HG03354 (cell line): ENCODE data around the gene CAPN3.

ENCODE experiments used
- ATAC-seq: cut with Tn5 transposase; IDR thresholded peaks from one replicate; pipeline ENCODE4 v1.9.1; 2021; ENCODE audit warnings: mild to moderate bottlenecking; ENCODE audit not compliant: unreplicated experiment, poor library complexity, severe bottlenecking

CAPN3 gene

GRCh38 chr15:42385980-42386700, 26.8 kb downstream of the CAPN3 start:
- ATAC-seq: no peak

- no peak for ATAC-seq
Observed at GRCh38 chr15:42387603-42388002, 28.3 kb downstream of the CAPN3 start.

DNA sequence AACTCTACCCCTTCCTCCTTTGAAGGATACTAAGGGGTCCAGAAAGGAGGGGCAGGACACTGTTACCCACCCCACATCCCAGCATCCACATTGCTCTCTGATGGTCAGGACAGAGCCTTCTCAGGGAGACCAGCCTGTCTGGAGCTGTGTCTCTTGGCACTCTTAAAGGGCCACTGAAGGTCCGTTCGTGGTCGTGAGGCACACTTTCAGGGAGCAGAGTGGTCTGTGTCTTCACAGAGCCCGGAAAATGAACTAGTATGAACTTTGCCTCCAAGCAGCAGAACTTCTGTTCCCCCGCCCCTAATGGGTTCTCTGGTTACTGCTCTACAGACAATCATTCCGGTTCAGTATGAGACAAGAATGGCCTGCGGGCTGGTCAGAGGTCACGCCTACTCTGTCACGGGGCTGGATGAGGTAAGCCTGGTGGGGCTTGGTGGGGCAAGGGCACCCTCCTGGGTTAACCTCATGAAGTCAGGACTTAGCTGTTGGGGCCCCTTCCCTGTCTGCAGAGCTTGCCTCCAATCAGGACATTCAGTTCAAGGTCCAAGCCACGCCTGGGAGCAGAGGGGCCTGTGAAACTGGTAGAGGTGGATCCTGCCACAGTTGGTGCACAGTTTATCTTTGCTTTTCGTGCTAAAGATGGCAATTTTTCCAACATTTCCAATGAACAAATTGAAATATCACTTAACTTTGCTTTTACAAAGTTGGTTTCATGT, 33.2 kb downstream of the CAPN3 start:
- no peak for ATAC-seq

DNA sequence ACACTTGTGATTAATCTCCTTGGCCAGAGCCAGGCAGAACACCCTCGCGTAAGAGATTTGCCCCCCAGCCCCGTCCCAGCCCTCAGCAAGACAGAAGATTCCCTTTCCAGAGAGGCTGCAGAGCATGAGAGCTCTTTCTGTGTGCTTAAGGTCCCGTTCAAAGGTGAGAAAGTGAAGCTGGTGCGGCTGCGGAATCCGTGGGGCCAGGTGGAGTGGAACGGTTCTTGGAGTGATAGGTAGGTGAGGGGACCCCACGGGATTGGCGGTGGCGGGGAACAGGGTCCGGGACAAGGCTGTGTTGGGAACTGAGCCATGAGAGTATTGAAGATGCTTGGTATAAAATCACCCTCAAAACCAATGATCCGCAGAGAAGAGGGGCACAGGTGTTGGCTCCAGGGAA, 34.8 kb downstream of the CAPN3 start:
- no peak for ATAC-seq

DNA sequence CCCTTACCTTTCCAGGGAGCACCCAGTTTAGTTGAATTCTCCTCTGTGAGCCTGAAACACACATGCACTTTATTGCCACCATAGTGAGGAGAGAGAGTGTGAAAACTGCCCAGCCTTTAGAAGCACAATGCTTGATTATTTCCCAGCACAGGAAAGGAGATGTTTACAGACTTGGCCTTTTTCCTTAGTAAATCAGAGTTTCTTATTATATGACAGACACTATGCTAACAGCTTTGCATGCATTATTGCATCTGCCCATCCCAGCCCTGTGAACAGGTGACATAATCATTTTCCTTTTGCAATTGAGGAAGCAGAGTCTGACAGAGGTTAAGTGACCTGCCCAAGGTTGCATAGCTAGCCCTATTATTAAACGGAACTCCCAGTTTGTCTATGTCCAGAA, 36.5 kb downstream of the CAPN3 start:
- ATAC-seq: no peak

GRCh38 chr15:42401544-42402454, 42.5 kb downstream of the CAPN3 start:
- ATAC-seq: no peak

GRCh38 chr15:42402455-42403205, 43.3 kb downstream of the CAPN3 start:
- ATAC-seq: no peak

GRCh38 chr15:42403389-42403788, 44.1 kb downstream of the CAPN3 start:
- ATAC-seq: no peak

DNA sequence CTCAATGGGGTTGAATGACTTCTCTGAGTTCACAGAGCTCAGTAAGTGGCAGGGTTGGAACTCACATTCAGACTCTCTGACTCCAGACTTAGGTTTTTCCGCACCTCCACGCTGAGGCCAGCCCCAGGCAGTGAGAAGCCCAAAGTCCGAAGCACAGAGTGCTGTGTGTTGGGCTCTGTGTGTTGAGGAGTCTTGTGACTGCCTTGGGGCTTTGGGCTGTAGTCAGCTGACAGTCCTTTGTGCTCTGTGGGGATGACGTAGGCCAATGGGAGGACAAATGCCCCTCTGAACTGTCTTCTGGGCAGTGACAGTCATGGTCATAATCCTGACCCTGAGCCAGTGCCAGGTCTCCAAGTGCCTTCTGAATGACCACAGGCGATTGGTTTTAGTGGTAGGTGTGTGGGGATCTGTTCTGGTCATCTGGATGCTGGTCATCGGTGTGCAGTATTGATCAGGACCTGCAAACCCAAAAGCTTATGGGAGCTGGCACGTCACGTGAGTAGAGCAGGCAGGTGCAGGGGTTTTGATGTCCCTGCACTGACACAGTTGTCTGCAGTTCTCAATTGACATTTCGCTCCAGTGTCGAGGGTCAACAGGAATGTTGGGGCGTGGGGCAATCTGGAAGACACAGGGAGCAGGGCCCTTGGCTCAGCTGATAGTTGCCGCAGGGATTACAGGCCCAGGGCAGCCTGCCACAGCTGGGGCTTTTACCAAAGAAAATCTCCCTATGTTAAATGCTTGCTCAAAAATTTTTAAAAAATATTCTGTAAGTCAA, 45.3 kb downstream of the CAPN3 start:
- no peak for ATAC-seq

DNA sequence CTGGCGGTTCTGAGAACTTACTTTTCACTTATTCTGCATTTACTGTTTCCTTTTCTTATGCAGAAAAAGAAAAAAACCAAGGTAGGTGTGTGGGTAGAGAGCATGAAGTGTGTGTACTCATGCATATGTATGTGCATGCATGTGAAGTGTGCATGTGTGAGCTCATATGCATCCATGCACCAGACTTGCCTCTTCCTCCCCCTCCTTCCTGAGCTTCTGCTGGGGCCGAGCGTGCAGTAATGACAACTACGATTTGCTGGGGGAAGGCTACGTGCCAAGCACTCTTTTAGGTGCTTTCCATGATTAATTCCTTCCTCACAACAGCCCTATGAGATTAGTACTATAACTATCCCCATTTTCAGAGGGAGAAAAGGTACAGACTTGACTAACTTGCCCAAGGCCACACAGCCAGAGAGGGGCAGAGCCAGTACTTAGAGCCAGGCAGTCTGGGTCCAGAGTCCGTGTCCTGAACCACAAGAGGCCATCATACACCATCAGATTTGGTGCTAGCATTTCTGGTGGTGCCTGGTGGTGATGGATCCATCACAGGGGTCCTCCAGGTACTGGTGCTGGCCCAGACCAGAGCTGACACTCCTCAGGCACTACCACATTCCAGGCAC, 46.7 kb downstream of the CAPN3 start:
- no peak for ATAC-seq

GRCh38 chr15:42408178-42408577, 48.9 kb downstream of the CAPN3 start:
- ATAC-seq: no peak

DNA sequence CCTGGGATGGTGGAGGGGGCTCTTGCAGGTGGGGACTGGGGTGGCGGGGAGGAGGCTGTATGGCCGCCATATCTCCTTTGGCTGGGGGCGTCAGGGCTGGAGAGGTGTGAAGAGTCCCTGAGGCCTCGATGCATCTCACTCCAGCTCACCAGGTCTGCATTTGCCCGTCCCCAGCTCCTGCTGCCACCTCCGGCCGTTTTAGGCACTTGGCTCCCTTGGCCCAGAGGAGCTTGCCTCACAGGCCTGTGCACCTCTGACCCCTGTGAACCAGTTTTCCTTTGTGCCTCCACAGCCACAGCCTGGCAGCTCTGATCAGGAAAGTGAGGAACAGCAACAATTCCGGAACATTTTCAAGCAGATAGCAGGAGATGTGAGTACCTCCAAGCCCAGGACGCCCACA, 49.7 kb downstream of the CAPN3 start:
- ATAC-seq: no peak

GRCh38 chr15:42411884-42412283, 52.6 kb downstream of the CAPN3 start:
- ATAC-seq: no peak

DNA sequence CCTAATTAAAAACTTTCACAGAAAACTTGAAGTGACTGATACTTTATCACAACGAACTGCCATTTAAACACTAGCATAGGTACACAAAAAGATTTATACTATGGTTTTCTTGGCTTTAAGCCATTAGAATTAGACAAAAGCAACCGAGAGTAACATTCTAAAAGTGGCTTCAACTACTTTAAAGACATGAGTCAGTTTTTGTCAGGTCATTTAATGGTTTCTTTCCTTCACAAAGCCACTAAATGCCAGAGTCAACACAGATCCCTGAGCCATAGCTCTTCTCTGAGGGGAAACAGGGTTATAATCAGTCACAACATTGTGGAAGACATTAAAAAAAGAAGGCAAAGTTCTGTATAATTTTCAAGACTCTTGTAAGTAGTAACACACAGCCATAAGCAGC, 54.6 kb downstream of the CAPN3 start:
- ATAC-seq: no peak

DNA sequence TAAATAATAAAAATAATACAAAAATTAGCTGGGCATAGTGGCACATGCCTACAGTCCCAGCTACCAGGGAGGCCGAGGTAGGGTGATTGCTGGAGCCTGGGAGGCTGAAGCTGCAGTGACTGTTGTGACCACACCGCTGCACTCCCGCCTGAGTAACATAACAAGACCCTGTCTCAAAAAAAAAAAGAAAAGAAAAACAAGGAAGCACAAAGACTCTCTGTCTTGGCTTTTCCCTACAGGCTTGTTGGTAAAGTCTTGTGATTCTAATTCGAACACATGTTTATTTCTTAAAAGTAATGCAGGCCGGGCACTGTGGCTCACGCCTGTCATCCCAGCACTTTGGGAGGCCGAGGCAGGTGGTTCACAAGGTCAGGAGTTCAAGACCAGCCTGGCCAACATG, 60.1 kb downstream of the CAPN3 start:
- no peak for ATAC-seq

DNA sequence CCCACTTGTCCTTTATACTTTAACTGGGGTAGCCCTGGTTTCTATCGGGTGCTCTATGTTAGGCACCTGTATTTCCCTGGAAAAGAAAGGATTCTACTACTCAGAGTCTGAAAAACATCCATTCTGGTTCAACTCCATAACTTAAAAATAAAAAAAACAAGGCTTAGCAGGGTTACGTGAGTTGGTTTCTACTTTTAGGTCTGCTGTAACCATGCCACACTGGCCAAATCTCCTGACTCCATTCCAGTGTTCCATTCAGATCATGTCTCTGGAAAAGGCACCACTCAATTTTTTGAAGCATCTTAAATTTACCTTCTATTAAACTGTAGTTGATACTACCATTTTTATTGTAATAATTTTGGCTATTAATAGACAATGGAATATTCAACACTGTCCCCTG, 62.1 kb downstream of the CAPN3 start:
- ATAC-seq: no peak

GRCh38 chr15:42427429-42428223, 68.3 kb downstream of the CAPN3 start:
- ATAC-seq: no peak
